Germinal center (tissue), 1 donor: Measurements from ENCODE around the gene FGFRL1.
"Not testable (repeated sequence)": the region's sequence is repeated elsewhere in the genome, so short reads cannot be mapped to it uniquely, and the experiment has no call there.

Source experiments
- DNase-seq: peaks from one replicate; pipeline ENCODE4 v3.0.0; 2012; ENCODE audit warnings: mixed read lengths, low spot score

FGFRL1 gene

DNA sequence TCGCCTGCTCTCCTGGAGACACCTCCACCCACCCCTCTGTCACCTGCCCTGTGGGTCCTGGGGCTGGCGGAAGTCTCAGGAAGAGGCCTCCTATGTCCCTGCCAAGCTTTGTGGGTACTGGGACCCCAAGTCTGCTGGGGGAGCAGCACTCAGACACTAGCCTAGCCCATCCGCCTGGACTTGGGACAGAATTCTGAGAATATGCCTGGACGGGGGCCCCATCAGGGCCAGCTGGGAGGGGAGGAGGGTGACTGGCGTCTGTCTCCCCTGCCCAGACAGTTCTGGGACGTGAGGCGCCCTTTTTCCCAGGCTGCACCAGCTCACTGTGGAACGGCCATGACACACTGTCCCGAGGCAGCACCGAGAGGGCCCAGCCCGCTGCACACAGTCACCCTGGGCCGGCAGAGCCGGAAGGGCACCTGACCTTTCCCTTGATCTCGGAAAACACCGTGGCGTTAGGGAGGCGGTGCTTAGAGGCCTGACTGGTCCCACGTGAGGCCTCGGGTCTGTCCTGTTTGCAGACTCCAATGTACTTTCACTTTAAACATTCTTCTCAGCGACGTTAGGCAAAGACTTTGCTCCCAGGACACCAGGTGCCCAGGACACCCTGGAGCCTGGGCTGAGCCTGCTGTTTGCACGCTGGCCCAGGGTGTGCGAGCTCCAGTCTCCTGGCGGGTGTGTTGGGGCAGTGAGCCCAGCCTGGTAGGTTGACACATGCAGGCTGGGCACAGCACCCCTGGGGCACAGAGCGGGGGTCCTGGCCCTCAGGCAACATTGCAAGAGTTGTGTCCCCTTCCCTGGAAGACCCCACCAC is 18.9 kb upstream of the FGFRL1 start:
- no peak for DNase-seq

DNA sequence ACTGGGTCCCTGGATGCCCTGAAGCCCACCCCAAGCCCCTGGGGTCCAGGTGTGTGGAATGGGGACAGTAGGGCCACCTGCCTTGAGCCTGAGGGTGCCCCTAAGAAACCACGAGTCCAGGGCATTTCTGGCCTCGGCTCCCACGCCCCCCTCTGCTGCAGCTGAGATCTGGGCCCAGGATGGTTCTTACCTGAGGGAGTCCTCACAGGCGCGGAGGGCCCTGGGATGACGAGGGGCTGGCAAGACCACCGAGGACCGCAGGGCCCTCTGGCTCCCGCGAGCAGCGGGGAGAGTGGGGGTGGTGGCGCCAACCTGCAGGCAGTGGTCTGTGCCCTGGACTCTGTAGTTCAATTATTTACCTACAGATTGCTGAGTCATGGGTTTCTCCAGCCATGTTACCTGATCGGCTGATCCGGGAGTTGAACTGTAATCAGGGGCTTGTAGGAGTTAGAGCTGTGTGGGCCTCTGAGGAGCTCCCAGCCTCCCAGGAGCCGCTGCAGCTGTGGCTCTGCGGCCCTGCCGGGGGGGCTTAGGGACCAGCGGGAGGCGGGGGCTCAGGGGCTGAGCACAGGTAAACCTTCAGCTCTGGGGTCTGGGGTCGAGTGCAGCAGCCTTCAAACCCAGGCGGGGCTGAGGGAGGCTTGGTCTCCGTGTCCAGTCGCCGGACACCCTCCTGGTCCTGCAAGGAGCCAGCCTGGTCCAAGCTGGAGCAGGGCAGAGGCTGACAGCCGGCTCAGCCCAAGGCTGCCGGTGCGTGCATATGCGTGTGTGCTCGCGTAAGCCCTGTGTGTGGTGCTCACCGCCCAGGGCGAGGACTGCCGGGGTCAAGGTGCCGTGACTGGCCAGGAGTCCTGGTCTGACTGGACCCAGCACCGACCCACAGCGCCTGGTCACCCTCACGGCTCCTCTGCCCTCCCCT is 18.1 kb upstream of the FGFRL1 start, which contains the start of gene SLC26A1:
Gene SLC26A1 (minus strand): TSS at position 294 of the 919 bp plus-strand sequence. CDS start 1,701 bp downstream, outside the sequence.
- DNase-seq: no peak

DNA sequence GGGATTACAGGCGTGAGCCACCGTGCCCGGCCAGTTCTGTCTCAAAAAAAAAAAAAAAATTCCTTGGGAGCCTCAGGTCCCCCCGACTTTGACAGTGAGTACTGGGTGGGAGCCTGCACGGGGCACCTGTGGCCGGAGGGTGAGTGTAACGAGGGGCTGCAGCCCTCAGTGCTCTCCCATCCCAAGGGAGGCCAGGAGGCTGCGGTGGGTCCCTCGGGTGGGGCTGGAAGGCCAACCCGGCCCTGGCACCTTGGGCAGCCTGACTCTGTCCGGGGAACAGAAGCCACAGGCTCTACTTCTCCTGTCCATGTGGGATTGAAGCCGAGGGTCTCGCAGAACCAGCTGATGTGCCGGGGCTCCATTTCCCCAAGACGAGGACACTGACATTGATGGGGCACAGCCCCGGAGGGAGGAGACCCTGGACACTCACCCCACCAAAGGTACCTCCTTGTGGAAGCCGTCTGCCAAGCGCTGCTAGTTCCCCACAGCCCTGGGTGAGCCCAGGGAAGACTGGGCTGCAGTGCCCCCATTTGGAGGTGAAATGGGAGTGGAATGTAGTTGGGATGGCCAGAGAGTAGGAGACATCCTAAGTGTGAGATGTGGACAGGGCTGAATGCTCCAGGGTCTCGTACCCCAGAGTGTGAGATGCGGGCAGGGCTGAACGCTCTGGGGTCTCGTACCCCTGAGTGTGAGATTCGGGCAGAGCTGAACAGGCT is 16.0 kb upstream of the FGFRL1 start:
- DNase-seq: no peak

DNA sequence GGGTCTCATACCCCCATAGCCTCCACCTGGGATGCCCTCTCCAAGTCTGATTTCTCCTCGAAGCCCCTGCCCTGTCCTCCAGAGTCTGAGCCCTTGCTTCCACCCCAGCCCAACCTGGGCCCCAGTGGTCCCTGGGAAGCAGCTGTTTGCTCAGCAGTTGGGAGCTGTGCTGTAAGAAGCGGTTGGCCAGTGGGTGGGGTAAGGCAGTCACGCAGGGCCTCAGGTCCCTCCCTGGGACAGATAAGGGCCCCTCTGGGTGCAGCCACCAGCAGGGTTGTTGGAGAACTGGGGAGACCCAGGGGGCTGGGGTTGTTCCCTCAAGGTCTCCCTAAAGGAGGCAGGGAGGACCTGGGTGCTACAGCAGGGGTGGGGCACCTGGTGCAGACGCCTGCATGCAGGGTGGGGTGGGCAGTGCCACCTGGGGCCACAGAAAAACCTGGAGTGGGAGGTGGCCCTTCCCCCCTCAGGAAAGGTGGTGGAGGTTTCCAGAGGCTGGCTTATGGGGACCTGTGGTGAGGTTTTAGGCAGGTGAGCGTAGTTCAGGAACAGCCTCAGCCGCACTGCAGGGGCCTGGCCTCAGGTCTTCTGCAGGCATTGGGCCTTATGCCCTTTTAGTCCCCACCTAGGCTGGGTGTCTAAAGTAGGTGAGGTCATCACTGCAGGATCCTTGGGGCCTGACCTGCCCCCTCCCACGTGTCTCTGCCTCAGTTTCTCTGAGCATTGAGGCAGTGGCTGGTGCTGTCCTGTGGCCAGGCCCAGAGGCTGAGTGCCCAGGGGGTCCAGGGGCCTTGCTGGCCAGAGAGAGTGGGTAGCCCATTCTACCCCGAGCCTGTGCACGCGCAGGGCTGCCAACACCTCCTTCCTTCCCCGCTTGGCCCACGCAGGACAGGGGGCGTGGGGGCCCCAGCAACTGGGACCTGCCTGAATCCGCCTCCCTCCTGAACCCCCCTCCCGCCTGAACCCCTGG is 15.1 kb upstream of the FGFRL1 start:
- DNase-seq: no peak

DNA sequence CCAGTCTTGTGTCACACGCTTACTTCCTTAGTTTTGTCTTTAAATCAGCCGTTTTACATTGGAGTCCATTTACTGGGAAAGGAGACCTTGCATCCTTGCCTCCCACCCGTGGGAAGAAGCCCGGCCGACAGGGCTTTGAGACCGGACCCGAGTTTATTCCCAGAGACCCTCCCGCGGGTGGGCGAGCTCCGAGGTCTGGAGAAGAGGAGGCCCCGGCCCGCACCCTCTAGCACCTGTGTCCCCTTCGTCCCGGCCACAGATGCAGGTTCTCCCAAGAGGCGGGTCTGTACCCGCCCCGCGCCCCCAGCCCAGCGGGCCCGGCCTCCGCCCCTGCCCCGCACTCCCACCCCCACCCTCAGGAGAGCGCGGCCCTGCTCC is 14.4 kb upstream of the FGFRL1 start:
- DNase-seq: no peak

DNA sequence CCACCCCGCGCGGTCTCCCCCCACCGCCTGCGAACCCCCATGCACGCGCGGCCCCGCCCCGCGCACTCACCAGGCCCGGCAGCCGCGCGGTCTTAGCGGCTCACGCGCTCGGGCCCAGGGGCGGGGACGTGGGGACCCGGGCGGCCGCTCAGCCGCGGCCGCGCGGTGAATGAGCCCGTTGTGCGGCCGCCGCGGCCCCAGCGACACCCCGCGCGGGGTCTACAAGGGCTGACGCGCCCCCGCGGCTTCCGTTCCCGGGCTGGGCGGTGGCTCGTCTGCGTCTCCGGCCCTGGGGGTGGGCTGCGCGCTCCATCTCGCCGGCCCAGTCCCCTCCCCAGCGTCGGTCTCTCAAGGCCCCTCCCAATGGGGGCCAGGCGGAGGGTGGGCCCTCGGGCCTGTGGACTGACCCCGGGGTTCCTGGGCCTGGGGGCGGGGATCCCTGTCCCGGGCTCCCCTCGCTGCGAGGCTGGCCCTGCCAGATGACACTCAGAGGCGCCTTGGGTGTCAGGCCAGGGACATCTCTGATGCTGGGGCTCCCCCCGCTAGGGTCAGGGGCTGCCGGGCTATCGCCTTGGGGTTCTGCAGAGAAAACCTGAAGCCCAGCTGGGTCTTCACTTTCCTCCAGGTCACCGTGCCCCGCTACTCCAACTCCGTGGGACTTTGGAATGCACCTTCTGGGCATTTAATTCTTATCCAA is 13.9 kb upstream of the FGFRL1 start:
- no peak for DNase-seq

DNA sequence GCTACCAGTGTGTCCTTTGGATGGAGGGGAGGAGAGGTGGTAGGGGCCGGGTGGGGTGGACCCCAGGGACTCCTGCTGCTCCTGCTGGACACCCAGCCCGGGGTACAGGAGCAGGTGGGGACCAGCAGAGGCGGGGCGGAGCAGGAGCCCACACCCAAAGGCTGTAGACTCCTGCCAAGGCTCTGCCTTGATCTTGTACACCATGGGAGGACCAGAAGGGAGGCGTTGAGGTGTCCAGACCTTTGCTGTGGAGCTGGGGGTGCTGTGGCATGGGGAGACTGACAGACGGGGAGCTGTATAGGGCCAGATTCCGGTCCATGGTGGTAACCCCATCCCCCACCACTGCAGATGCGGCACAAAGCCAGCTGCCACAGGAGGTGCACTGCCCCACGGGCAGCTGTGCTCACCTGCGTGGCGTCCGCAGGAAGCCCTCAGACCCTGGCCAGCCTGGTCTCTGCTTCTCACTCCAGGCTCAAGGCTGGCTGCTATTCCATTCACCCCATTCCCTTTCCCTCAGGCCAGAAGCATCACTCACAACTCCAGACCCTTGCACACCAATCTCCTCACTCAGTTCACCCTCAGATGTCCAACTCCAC is 13.2 kb upstream of the FGFRL1 start:
- DNase-seq: no peak

DNA sequence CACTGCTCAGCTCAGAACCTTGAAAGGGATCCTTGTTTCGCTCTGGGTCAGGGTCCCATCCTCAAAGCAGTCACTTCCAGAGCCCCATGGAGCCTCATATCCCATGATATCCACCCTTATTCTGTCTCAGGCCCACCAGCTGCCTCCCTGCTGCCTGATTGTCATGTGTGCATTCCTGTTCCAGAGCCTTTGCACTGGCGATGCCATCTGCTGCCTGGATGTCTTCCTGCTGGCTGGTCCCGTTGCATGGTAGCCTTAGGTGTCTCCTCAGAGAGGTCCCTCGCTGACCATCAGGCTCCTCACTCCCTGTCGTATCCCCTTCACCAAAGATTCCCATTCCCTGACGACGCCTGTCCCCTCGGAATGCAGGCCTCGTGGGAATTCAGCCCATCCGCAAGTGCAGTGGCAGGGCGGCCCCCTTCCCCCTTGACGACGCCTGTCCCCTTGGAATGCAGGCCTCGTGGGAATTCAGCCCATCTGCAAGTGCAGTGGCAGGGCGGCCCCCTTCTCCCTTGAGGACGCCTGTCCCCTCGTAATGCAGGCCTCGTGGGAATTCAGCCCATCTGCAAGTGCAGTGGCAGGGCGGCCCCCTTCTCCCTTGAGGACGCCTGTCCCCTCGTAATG is 12.1 kb upstream of the FGFRL1 start:
- not testable (repeated sequence) for DNase-seq

DNA sequence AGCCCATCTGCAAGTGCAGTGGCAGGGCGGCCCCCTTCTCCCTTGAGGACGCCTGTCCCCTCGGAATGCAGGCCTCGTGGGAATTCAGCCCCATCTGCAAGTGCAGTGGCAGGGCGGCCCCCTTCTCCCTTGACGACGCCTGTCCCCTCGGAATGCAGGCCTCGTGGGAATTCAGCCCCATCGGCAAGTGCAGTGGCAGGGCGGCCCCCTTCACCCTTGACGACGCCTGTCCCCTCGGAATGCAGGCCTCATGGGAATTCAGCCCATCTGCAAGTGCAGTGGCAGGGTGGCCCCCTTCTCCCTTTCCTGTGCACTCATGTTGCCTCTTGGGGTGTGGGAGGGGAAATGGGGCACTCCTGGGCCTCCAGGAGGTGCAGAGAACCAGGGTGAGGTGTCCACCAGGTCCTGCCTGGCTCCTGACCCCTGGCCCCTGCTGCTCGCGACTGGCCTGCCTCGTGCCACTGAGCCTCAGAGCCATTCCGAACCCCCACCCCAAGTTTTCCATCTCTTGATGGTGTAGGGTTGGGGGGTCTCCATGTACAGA is 11.5 kb upstream of the FGFRL1 start:
- DNase-seq: no peak

DNA sequence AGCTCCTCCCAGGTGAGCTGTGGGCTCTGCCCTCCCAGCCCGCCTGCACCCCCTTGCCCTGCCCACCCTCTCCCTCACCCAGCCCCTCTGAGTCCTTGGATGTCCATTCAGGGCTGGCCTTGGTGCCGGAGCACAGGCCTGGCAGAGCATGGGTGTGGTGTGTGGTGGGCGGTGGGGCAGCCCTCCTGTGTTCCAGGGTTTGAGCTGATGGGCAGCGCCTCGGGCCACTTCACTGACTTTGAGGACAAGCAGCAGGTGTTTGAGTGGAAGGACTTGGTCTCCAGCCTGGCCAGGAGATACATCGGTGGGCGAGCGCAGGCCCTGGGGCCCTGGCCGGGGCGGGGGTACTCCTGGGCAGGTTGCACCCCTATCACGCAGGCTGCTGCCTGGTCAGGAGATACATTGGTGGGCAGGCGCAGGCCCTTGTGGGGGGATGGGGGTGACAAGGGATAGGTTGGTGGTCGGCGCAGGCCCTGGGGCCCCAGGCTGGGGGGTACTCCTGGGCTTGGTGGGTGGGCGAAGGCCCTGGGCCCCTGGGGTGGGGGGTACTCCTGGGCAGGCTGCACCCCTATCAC is 10.7 kb upstream of the FGFRL1 start:
- no peak for DNase-seq

DNA sequence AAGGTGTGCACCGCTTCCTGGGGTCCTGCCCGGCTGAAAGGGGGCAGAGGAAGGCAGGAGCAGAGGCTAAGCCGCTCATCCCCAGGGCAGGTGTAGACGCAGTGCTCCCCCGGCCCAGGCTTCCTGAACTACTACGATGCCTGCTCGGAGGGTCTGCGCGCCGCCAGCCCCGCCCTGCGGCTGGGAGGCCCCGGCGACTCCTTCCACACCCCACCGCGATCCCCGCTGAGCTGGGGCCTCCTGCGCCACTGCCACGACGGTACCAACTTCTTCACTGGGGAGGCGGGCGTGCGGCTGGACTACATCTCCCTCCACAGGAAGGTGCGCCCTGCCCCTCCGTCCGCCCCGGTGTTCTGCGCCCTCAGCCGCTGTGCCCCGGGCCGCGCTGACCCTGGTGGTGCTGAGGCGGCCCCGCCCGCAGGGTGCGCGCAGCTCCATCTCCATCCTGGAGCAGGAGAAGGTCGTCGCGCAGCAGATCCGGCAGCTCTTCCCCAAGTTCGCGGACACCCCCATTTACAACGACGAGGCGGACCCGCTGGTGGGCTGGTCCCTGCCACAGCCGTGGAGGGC is 9.8 kb upstream of the FGFRL1 start:
- no peak for DNase-seq

DNA sequence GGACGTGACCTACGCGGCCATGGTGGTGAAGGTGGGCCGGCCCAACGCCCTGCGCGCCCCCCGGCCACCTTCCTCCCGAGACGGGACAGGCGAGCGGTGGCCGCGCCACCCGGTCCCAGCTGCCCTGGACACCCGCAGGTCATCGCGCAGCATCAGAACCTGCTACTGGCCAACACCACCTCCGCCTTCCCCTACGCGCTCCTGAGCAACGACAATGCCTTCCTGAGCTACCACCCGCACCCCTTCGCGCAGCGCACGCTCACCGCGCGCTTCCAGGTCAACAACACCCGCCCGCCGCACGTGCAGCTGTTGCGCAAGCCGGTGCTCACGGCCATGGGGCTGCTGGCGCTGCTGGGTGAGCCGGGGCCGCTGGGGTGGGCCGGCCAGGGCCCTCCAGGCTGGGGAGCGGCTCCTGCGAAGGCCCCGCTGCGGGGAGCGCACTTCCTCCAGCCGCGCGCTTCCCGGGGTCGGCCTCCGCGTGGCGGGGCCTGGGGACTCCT is 9.2 kb upstream of the FGFRL1 start:
- DNase-seq: no peak

DNA sequence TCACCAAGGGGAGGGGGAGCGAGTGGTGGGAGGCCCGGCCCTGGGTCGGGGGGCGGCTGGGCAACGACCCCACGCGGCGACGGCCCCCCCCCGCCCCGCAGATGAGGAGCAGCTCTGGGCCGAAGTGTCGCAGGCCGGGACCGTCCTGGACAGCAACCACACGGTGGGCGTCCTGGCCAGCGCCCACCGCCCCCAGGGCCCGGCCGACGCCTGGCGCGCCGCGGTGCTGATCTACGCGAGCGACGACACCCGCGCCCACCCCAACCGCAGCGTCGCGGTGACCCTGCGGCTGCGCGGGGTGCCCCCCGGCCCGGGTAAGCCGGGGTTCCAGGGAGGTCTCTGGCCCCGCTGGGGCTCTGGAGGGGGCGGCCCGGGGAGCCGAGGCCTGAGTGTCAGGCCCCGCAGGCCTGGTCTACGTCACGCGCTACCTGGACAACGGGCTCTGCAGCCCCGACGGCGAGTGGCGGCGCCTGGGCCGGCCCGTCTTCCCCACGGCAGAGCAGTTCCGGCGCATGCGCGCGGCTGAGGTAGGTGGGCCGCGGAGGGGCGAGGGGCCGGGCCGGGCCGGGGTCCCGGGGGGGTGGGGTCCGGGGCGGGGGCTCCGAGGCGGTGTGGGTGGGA is 8.7 kb upstream of the FGFRL1 start:
- no peak for DNase-seq

DNA sequence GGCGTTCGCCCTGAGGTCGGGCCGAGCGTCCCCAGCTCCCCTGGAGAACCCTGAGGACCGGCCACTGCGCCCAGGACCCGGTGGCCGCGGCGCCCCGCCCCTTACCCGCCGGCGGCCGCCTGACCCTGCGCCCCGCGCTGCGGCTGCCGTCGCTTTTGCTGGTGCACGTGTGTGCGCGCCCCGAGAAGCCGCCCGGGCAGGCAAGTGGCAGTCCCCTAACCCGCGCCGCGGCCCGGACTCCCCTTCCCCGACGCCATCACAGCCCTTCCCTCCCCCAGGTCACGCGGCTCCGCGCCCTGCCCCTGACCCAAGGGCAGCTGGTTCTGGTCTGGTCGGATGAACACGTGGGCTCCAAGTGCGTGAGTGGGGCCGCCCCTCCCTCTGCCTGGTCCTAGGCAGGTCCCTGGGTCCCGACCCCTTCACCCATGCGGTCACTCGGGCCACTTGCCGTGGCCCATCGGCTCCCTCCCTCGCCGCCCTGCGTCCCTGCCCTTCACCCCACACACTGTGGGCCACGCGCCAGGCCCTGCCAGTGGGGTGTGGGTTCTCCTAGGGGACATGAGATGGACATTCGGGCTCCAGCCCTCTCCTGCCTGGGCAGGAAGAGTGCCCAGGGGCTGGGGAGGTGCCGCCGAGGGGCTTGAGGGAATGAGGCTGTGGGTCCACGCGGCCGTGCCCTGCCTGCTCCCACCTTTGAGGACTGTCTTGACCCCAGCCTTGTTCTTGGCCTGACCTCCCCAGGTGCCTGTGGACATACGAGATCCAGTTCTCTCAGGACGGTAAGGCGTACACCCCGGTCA is 8.0 kb upstream of the FGFRL1 start:
- DNase-seq: no peak

DNA sequence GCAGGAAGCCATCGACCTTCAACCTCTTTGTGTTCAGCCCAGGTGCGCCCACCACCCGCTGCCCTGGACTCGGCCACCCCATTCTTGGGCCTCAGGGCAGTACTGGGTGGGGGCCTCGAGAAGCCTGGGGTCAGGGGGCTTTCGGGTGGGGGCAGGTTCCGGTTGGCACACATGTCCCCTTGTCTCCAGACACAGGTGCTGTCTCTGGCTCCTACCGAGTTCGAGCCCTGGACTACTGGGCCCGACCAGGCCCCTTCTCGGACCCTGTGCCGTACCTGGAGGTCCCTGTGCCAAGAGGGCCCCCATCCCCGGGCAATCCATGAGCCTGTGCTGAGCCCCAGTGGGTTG is 7.4 kb upstream of the FGFRL1 start:
- no peak for DNase-seq

DNA sequence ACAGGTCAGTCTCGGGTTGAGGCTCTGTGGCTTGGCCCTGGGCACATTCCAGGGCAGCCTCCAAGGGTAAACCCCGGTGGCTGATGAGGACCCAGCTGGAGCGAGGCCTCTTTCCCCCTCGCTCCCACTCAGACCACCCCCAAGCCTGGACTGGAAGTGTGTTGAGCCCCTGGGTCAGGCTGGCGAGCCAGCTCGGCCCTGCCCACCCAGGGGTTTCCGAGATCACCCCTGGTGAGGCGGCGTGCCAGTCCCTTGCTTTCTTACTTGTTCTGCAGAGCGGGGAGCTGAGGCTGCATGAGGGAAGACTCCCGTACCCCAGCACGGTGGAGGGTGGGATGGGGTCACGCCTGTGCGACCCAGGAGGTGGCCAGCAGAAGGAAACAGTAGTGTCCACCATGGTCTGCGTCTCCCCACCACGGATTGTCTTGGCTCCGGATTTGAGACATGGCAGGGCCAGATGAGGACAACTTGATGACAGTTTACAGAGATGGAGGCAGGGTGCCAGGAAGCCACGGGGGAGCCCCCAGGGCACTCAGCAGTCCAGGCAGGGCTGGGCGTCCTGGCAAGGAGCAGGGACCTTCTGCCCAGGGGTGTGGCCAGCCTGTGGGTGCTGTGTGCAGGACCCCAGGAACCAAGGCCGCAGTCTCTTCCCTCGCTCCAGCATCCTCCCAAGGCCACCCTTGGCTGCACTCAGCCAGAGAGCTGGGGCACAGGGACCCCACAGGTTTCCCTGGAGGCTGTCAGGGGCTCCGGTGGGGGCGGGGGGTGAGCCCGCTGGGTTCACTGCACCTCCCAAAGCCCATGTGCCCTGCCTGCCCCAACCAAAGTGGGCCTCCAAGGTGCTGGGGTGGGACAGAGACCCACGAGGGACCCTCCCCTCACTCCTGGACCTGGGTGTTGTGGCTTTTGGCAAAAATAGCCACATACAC is 6.6 kb upstream of the FGFRL1 start:
- no peak for DNase-seq
